GM03348 (cell line): ENCODE measurements around the gene ARHGEF7.
A peak's percentile ranks its signal among the peaks of the same experiment; 100 is the strongest.

Experiments
- DNase-seq: peaks from one replicate; pipeline ENCODE4 v3.0.0; 2012; ENCODE audit warnings: low spot score

Gene ARHGEF7

GRCh38 chr13:111139873-111140561 is 24.9 kb downstream of the ARHGEF7 start:
- no peak for DNase-seq

DNA sequence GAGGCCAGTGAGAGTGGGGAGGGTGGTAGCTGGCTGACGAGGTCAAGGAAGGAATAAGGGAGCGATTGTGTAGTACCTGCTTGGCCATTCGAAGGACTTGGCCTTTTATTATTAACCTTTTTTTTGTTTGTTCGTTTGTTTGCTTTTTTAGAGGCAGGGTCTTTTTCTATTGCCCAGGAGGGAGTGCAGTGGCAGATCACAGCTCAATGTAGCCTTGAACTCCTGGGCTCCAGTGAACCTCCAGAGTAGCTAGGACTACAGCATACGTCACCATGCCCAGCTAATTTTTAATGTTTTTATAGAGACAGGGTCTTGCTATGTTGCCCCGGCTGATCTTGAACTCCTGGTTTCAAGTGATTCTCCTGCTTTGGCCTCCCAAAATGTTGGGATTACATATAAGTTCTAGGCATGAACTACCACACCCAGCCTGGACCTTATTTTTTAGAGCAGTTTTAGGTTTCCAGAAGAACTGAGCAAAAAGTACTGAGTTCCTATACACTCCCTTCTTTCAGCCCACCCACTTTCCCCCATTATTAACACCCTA is 25.5 kb downstream of the ARHGEF7 start:
- no peak for DNase-seq

GRCh38 chr13:111142472-111142871 is 27.4 kb downstream of the ARHGEF7 start:
- DNase-seq = no peak

DNA sequence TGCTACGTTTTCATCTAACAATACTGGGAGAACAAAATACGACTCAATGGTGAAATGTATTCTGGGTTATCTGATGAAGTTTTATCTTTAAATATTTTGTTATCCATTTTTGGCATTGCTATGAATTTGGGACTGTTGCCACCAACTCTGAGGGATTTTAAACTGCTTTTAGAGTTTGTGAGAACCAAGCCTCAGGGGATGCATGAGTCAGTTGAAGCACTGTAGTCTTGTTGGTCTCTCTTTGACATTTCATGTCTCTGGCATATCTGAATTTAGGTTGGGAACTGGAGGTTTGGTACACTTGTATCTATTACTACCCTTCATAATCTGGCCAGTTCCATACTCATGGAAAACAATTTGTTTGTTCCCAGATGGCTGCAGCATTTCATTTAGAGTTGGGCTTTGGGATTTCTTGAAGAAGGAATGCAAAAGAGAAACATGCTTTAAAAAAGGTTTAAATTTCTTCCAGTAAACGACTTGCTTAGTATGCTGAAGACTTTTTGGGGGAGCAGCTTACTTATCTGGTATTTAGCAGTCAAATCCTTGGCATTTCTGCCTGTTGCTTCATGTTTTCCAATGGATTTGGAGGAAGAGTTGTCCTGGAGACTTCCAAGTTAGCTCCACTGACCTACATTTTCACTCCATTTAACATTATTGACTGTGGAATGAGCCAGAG is 28.9 kb downstream of the ARHGEF7 start:
- DNase-seq = no peak

- DNase-seq = no peak
Observed at GRCh38 chr13:111145071-111145470, 30.0 kb downstream of the ARHGEF7 start.

DNA sequence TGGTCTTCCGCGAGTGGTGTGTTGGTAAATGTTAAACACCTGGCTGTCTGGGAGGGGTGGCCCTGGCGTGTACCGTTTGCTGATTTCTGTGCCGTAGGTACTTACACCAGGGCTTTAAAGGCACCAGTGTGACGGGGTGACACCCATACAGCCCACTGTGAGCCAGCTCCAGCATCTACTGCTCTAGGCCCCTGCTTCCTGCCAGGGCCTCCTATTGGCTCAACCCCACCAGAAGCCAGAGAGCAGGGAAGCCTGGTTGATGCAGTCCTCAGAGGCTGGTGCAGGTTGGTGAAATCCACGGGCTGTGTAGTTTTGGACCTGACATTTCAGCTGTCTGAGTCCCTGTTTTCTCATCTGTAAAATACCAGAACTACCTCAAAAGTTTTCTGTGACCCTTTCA is 30.4 kb downstream of the ARHGEF7 start:
- no peak for DNase-seq

GRCh38 chr13:111152844-111153243 is 37.7 kb downstream of the ARHGEF7 start:
- DNase-seq = peak; percentile 24

- peak; percentile 97 for DNase-seq
Observed at GRCh38 chr13:111153279-111153976, 38.3 kb downstream of the ARHGEF7 start.

DNA sequence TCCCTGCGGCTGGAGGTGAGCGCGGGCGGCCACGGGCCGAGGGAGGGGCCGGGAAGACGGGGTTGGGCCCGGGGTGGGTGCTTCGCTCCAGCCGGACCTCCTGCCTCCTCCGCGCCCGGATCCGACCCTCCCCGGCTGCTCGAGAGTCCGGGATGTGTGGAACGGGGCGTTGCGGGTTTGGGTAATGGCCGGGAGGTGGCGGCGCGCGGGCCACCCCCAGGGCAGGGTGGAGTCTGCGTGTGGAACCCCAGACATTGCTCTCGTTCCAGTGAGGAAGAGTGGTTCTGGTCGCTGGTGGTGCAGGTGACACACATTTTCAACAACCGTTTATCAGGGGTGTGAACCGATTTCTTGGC is 38.8 kb downstream of the ARHGEF7 start:
- peak; percentile 78 for DNase-seq

DNA sequence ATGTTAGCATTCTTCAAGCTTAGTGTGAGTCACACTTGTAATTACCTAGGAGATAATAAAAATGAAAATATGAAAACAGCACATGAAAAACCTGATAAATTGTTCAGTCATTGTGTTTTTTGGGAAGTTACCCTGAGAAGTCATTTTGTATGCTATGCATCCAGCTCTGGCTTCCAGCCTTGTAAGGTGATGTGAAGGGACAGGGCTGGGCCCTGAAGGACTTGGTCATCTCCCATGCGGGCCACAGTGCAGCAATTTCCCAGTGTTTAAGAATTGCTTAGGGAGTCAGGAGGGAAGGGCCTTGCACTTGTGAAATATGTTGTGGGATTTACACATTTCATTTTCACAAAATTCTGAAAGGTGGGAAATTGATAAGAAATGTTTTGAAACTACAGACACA is 41.3 kb downstream of the ARHGEF7 start:
- peak; percentile 33 for DNase-seq

DNA sequence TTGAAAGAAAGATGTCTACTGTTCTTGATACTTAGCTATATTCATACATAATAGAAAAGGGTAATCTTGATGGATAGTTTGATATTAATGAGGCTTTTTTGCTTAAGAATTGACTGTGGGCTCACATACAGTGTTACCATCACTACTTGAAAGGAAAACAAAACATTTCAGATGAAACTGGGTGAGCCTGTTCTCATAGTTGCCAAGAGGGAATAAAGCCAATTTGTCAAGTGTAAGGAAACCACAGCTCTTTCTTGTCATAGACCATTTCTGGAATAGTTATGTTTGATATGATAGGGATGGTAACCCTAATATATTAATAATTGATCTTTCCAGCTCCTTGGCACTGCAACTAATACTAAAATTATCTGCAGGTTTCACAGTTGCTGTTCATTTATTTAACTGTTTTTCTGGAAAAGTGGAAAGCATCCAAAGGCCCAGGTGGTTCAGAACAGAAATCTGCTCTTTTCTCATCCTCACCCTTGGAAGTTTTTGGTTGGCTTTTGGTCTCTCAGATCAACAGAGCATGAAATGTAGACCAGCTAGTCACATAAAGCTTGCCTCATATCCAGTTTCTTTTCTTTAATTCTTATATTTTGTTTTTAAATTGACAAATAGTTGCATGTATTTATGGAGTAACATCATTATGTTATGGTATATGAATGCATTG is 43.2 kb downstream of the ARHGEF7 start:
- DNase-seq = no peak

DNA sequence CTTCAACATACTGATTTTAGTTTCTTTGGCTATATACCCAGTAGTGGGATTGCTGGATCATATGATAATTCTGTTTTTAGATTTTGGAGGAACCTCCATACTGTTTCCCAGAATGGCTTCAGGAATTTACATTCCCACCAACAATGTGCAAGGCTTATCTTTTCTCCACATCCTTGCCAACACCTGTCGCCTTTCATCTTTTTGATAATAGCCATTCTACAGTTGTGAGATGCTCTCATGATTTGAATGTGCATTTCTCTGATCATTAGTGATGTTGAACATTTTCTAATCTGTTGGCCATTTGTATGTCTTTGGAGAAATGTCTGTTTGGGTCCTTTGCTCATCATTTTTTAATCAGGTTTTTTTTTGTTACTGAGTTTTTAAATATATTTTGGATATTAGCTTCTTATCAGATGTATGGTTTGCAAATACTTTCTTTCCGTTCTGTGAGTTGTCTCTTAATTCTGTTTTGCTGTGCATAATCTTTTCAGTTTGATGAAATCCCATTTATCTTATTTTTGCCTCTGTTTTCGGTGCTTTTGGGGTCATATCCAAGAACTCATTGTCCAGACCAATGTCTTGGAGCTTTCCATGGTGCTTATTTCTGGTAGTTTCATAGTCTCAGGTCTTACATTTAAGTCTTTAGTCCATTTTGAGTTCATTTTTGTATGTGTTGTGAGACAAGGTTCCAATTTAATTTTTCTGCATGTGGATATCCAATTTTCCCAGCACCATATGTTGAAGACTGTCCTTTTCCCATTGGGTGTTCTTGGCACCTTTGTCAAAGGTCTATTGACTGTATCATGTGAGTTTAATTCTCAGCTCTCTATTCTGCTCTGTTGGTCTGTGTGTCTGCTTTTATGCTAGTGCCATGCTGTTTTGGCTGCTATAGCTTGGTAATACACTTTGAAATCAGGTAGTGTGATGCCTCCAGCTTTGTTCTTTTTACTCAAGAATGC is 44.5 kb downstream of the ARHGEF7 start:
- DNase-seq = no peak

DNA sequence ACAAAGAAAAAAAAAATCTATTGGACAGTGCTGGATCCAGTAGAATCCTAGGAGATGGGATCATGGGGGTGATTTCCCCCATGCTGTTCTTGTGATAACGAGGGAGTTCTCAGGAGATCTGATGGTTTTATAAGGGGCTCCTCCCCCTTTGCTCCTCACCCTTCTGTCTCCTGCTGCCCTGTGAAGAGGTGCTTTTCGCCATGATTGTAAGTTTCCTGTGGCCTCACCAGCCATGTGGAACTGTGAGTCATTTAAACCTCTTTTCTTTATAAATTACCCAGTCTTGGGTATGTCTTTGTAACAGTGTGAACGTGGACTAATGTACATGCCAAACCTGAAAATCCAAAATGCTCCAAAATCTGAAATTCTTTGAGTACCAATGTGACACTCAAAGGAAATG is 45.5 kb downstream of the ARHGEF7 start:
- no peak for DNase-seq

DNA sequence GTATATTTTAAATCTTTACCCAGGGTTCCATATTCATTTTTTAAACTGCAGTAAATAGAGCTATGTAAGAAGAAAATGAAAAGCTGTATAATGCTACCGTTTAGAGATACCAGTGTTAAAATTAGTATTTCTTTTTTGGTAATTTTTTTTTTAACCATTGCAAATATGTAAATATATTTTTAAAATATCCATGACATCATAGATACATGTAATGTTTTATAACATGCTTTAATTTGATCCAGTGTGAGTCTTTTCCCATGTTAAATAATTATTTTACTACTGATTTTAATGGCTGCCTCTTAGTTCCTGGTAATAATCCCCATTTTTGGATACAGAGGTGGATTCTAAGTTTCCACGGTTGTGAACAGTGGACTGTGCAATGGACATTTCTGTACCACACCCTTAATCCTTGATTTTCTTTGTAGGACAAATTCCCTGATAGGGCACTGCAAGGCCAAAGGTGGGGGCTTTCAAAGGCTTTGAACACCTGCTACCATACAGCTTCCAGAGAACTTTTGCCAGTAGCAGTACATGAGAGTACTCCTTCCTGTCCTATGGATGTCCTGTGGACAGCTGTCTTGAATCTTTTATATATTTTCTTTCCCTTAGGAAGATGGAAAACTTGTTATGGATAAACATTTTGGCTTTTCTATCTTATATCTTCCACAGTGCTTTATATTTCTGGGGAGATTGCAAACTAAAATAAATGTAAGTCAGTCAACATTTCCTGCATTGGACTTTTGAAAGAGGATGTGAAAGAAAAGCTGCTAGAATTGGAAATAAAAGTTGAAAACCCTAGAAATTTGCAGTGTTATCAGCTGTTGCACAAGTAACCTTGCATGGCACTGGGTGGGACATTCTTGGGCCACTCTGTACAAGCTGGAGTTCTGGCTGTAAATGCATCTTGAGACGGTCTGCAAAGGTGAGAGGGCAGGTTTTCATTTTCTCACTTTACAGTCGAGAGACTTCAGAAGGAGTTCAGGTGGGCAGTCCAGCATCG is 46.8 kb downstream of the ARHGEF7 start:
- no peak for DNase-seq

DNA sequence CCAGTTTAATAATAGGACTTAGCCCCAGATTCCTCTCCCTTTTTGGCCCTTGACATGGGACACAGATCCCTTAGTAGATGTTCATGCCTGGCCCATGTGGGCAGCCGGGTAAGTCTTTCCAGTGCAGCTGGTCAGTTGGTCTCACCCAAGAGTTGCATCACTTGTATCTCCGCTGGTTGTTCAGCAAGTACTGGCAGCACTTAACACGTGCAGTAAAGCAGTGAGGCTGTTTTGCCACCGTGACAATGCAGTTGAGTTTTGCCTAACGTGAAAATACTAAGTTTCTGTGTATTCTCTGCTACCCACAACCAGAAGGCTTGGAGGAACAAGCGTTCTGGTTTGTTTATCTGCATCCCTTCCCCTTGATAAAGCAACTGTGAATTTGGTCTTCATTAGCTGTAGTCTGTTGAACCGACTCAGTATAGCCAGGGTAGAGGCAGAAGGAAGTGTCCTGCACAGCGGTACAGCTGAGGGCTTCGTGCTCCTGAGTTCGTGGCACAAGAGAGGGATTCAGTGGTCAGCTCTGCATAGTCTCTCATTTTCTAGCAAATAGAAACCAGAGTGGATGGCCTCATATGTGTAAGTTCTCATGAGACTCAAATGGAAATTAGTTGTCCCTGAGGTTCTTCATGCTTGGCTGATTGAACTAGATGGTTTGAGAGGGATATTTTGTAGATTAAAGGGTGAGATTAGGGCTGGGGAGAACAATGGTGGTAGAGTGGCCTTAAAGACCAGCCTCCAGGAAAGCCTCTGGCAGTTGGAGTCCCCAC is 50.3 kb downstream of the ARHGEF7 start:
- DNase-seq = no peak

DNA sequence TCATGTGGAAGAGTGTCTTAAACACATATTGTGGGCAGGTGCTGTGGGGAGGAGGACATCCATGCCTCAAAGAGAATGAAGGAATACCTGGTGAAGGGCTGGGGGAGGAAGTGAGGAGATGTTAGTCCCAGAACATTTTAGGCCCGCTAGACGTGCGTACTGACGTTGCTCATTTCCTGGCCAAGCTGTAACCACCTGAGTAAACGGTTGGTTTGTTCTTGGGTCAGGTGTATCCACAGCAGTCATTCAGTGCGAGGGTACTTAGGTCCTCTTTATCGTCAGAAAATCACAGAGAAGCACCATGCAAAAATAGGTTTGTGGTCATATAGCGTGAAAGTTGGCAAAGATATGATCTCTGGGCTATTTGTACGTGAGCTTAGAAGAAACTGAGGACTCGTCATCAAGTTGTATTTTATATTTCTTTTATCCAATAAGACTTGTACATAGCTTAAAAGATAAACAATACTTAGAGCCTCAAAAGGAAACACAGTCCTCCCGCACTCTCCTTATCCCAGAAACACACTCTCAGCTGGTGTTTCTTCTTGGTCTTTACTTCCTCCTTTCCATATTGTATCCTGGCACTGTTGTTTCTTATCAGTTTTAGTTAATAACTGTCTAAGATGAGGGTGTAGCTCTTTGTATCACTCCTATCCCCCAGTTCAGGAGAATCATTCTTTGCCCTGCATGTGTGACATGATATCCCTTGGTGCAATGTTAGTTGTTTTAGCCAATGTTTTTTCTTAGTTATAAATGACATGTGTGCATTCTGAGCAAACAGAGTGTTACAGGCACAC is 52.0 kb downstream of the ARHGEF7 start:
- no peak for DNase-seq

DNA sequence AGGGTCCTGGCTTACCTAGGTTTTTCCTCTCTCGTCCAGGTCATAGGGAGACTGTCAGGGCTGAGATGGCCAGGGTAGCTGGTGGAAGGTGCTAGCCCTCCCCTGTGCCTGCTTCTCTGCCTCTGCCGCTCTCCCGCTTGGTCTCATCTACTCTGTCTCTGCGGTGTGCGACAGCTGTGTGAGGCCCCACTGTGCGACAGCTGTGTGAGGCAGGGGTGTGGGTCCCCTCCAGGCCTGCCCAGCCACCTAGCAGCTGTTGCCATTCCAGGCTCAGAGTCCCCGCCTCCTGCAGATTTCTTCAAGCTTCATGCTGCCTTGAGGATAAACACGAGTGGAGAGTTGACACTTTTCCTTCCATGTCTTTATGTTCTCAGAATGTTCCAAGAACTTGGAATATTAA is 53.0 kb downstream of the ARHGEF7 start:
- DNase-seq = no peak

- DNase-seq = no peak
Observed at GRCh38 chr13:111171112-111171511, 56.0 kb downstream of the ARHGEF7 start.
